Panc1 (cell line): ENCODE data around the gene NEURL1B.
"Not testable (repeated sequence)": the region's sequence is repeated elsewhere in the genome, so short reads cannot be mapped to it uniquely, and the experiment has no call there.

Experiments used
- TF ChIP-seq, protein P1 (sequence below): fragments of 450-650 bp; IDR thresholded peaks from 2 replicates; pipeline ENCODE4 v1.5.1; 2017; ENCODE audit warnings: mild to moderate bottlenecking
- TF ChIP-seq, protein P2 (sequence below), 2 experiments: IDR thresholded peaks; 2 replicates each; pipeline ENCODE4 v1.6.1; 2011 to 2012; ENCODE audit warnings: low read depth in 2 of 2, control low read depth in 1 of 2, low read length in 1 of 2, mild to moderate bottlenecking in 1 of 2, moderate library complexity in 1 of 2; ENCODE audit not compliant: insufficient read depth in 1 of 2

DNA sequence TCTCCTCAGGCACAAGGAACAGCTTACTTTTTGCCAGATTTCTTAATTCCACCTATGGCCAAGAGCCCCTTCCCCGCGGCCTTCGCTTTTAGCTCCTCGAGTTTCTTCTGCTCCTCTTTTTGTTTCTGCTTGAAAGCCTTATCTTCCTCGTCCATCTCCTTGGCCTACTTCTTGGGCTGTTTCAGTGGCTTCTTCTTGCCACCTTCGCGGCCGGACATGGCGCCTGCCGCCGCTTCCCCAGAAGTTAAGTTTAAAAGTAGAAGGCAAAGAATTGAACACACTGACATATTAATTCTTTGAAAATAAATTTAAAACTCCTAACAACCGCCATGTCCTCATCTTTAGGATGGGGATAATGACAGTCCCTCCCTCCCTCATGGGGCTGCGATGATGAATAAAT lies 15.4 kb downstream of the NEURL1B start:
- TF ChIP-seq, protein P1, sequence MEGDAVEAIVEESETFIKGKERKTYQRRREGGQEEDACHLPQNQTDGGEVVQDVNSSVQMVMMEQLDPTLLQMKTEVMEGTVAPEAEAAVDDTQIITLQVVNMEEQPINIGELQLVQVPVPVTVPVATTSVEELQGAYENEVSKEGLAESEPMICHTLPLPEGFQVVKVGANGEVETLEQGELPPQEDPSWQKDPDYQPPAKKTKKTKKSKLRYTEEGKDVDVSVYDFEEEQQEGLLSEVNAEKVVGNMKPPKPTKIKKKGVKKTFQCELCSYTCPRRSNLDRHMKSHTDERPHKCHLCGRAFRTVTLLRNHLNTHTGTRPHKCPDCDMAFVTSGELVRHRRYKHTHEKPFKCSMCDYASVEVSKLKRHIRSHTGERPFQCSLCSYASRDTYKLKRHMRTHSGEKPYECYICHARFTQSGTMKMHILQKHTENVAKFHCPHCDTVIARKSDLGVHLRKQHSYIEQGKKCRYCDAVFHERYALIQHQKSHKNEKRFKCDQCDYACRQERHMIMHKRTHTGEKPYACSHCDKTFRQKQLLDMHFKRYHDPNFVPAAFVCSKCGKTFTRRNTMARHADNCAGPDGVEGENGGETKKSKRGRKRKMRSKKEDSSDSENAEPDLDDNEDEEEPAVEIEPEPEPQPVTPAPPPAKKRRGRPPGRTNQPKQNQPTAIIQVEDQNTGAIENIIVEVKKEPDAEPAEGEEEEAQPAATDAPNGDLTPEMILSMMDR, result not testable (repeated sequence)
- TF ChIP-seq, protein P2, sequence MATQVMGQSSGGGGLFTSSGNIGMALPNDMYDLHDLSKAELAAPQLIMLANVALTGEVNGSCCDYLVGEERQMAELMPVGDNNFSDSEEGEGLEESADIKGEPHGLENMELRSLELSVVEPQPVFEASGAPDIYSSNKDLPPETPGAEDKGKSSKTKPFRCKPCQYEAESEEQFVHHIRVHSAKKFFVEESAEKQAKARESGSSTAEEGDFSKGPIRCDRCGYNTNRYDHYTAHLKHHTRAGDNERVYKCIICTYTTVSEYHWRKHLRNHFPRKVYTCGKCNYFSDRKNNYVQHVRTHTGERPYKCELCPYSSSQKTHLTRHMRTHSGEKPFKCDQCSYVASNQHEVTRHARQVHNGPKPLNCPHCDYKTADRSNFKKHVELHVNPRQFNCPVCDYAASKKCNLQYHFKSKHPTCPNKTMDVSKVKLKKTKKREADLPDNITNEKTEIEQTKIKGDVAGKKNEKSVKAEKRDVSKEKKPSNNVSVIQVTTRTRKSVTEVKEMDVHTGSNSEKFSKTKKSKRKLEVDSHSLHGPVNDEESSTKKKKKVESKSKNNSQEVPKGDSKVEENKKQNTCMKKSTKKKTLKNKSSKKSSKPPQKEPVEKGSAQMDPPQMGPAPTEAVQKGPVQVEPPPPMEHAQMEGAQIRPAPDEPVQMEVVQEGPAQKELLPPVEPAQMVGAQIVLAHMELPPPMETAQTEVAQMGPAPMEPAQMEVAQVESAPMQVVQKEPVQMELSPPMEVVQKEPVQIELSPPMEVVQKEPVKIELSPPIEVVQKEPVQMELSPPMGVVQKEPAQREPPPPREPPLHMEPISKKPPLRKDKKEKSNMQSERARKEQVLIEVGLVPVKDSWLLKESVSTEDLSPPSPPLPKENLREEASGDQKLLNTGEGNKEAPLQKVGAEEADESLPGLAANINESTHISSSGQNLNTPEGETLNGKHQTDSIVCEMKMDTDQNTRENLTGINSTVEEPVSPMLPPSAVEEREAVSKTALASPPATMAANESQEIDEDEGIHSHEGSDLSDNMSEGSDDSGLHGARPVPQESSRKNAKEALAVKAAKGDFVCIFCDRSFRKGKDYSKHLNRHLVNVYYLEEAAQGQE (IDR thresholded peaks at IDR 0.05; ENCODE audit: insufficient read depth in 1 of 2, low read depth in 2 of 2, low read length in 1 of 2), result not testable (repeated sequence)
